PC-3 (cell line): ENCODE data around the gene SRGAP1.

Source experiments
- EZH2phosphoT487 ChIP-seq: fragments of 300-600 bp; sonication (generic); IDR thresholded peaks from 2 replicates; pipeline ENCODE4 v1.6.1; 2018; ENCODE audit warnings: mild to moderate bottlenecking, antibody characterized with exemption, low read length, borderline replicate concordance
- TF ChIP-seq, protein P1 (sequence below): fragments of 300-600 bp; sonication (generic); conservative IDR thresholded peaks from 2 replicates; pipeline ENCODE4 v1.5.1; 2017; ENCODE audit warnings: antibody characterized with exemption, low read depth, mild to moderate bottlenecking, low read length

DNA sequence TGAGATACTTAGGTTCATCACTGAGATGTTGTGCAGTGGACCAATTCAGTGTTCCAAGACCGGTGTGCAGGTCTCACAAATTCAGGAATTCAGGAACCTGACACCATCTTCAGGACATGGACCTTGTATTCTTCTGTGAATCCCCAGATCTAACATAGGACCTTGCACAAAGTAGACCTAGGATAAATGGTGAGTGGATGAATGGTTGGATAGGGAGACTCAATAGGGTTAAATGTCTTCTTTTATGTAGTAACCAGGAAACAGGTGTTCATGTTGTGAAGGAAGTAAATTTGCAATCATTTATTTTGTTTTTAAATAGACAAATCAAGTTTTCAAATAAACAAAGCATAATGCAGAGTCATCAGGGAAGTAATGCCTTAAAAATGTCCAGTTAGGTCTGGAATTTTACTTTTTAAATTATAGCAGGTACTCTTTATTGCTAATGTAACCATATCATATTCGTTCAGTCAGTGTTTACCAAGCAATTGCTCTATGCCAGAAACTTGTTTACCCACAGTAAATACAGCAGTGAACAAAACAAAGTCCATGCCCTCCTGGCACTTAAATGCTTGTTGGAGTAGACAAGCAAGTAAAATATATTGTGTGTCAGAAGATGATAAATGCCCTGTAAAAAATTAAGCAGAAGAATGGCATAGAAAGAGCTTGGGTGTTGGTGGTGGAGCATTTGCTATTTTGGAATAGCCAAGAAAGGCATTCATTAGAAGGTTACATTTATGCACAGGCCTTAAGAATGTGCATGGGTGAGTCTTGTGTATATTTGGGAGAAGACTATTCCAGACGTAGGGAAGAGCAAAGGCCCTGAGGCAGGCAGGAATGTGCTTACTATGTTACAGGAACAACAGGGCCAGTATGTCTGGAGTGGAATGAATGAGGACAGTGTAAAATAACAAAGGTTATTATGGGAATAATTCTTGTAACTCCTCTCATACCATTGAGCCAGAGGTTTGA is 38.5 kb upstream of the SRGAP1 start:
- TF ChIP-seq, protein P1, sequence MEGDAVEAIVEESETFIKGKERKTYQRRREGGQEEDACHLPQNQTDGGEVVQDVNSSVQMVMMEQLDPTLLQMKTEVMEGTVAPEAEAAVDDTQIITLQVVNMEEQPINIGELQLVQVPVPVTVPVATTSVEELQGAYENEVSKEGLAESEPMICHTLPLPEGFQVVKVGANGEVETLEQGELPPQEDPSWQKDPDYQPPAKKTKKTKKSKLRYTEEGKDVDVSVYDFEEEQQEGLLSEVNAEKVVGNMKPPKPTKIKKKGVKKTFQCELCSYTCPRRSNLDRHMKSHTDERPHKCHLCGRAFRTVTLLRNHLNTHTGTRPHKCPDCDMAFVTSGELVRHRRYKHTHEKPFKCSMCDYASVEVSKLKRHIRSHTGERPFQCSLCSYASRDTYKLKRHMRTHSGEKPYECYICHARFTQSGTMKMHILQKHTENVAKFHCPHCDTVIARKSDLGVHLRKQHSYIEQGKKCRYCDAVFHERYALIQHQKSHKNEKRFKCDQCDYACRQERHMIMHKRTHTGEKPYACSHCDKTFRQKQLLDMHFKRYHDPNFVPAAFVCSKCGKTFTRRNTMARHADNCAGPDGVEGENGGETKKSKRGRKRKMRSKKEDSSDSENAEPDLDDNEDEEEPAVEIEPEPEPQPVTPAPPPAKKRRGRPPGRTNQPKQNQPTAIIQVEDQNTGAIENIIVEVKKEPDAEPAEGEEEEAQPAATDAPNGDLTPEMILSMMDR, result no peak
- no peak for TF ChIP-seq EZH2phosphoT487
